ENCODE results near the gene CUL2.

Gene CUL2

DNA sequence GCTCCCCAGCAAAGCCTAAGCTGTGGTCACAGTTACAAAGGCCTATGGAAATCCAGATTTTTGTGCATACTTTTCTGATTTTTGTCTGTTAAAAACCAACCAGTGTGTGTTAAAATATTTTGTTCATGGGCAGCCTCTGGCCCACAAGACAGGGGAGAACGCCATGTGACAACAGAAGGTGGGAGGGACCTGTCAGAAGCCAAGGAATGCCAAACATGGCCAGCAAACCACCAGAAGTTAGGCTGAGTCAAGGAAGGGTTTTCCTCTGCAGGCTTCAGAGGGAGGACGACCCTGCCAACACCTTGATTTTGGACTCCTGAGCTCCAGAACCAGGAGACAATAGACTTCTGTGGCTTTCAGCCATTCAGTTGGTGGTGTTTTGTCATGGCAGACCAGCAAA, 127.3 kb downstream of the CUL2 start (continued):
- TF ChIP-seq, protein P1, sequence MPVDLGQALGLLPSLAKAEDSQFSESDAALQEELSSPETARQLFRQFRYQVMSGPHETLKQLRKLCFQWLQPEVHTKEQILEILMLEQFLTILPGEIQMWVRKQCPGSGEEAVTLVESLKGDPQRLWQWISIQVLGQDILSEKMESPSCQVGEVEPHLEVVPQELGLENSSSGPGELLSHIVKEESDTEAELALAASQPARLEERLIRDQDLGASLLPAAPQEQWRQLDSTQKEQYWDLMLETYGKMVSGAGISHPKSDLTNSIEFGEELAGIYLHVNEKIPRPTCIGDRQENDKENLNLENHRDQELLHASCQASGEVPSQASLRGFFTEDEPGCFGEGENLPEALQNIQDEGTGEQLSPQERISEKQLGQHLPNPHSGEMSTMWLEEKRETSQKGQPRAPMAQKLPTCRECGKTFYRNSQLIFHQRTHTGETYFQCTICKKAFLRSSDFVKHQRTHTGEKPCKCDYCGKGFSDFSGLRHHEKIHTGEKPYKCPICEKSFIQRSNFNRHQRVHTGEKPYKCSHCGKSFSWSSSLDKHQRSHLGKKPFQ (tag by site-specific recombination; IDR thresholded peaks at IDR 0.05) = no peak
- TF ChIP-seq, protein P2, sequence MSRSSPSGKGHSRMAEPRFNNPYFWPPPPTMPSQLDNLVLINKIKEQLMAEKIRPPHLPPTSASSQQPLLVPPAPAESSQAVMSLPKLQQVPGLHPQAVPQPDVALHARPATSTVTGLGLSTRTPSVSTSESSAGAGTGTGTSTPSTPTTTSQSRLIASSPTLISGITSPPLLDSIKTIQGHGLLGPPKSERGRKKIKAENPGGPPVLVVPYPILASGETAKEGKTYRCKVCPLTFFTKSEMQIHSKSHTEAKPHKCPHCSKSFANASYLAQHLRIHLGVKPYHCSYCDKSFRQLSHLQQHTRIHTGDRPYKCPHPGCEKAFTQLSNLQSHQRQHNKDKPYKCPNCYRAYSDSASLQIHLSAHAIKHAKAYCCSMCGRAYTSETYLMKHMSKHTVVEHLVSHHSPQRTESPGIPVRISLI (tag by site-specific recombination; IDR thresholded peaks at IDR 0.05) = no peak
- TF ChIP-seq, protein P3, sequence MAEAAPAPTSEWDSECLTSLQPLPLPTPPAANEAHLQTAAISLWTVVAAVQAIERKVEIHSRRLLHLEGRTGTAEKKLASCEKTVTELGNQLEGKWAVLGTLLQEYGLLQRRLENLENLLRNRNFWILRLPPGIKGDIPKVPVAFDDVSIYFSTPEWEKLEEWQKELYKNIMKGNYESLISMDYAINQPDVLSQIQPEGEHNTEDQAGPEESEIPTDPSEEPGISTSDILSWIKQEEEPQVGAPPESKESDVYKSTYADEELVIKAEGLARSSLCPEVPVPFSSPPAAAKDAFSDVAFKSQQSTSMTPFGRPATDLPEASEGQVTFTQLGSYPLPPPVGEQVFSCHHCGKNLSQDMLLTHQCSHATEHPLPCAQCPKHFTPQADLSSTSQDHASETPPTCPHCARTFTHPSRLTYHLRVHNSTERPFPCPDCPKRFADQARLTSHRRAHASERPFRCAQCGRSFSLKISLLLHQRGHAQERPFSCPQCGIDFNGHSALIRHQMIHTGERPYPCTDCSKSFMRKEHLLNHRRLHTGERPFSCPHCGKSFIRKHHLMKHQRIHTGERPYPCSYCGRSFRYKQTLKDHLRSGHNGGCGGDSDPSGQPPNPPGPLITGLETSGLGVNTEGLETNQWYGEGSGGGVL (tag by site-specific recombination; IDR thresholded peaks at IDR 0.05) = no peak
- TF ChIP-seq ZNF416 (tag by site-specific recombination; IDR thresholded peaks at IDR 0.05) (no peak), ZNF514 (tag by site-specific recombination; IDR thresholded peaks at IDR 0.05) (no peak), ZNF776 (tag by site-specific recombination; IDR thresholded peaks at IDR 0.05; ENCODE audit: borderline replicate concordance) (no peak), ZNF10 (tag by site-specific recombination; IDR thresholded peaks at IDR 0.05) (no peak), MEIS1 (CRISPR knock-in tag; IDR thresholded peaks at IDR 0.05; ENCODE audit: borderline replicate concordance) (no peak), ZSCAN23 (tag by site-specific recombination; IDR thresholded peaks at IDR 0.05) (no peak), ZNF544 (tag by site-specific recombination; IDR thresholded peaks at IDR 0.05) (no peak), ZNF558 (tag by site-specific recombination; IDR thresholded peaks at IDR 0.05) (no peak), ZNF423 (tag by site-specific recombination; IDR thresholded peaks at IDR 0.05) (no peak), KLF8 (tag by site-specific recombination; IDR thresholded peaks at IDR 0.05) (no peak), TRIM28 (IDR thresholded peaks at IDR 0.05; ENCODE audit: borderline replicate concordance, low read length) (no peak)
- TF ChIP-seq, protein P4, sequence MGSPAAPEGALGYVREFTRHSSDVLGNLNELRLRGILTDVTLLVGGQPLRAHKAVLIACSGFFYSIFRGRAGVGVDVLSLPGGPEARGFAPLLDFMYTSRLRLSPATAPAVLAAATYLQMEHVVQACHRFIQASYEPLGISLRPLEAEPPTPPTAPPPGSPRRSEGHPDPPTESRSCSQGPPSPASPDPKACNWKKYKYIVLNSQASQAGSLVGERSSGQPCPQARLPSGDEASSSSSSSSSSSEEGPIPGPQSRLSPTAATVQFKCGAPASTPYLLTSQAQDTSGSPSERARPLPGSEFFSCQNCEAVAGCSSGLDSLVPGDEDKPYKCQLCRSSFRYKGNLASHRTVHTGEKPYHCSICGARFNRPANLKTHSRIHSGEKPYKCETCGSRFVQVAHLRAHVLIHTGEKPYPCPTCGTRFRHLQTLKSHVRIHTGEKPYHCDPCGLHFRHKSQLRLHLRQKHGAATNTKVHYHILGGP (tag by site-specific recombination; IDR thresholded peaks at IDR 0.05) = no peak

DNA sequence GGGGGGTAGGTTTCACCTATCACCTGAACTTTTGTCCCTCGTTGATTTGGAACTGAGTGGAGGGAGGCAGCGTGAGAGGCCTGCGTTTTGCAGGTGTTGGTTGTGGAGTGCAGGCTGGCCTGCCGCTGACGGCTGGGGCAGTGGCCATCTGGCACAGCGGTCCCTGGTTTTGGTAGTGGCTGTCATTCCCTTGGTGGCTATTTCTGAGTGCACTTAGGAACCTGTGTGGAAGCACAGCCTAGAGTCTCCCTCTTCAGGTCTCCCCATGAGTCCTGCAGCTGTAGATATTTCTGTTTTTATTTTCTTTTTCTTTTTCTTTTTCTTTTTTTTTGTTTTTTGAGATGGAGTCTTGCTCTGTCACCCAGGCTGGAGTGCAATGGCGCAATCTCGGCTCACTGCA, 129.2 kb downstream of the CUL2 start:
- Histone ChIP-seq H3K9me3 (ENCODE audit: control insufficient read depth, insufficient read depth, low read depth, low read length) (no peaks in the 10 kb centered on the region), H3K4me1 (ENCODE audit: control insufficient read depth, insufficient read depth, low read length) (no peaks in the 10 kb centered on the region), H3K27ac (ENCODE audit: extremely low read depth, low read depth, low read length) (no peak overlapping the region), H3K36me3 (ENCODE audit: control insufficient read depth in 2 of 2, insufficient read depth in 1 of 2, low read length in 2 of 2) (no peaks in the 10 kb centered on the region), H3K4me3 (ENCODE audit: low read depth, low read length) (no peak overlapping the region)
- ChIA-PET CTCF (interaction anchor here (1.2 kb wide), 1 partner anchor 9 kb away, joined by 3 read pairs; no protein-coding TSS in a partner anchor), POLR2A (no interaction called here)
- TF ChIP-seq ZNF23 (tag by site-specific recombination; IDR thresholded peaks at IDR 0.05; ENCODE audit: borderline replicate concordance) (no peak), ZNF707 (tag by site-specific recombination; IDR thresholded peaks at IDR 0.05) (no peak), ZNF654 (tag by site-specific recombination; IDR thresholded peaks at IDR 0.05; ENCODE audit: low read depth) (peak; percentile 57)

DNA sequence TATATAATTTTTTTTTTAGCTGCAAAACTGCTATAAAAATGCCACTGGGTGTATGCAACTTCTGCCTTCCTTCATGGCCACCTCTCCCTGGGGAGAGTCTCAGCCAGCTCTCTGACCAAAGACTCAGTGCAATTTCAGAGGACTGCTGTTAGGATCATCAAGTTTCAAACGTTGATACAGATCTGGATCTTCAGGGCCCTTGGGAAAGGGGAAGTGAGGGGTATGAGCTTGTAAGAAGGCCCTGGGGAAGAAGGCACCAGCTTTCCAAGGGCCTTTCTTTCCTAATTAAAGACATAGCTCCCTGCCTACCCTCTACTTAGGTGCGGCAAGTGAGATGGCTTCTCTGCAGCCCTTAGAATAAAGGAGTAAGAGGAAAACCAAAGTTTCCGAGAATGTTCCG, 130.4 kb downstream of the CUL2 start:
- POLR2A ChIA-PET = interaction anchor here (0.7 kb wide), 2 partner anchors 269 to 766 kb away, joined by 3 to 5 read pairs; no protein-coding TSS in a partner anchor
- no peak overlapping the region for H3K27ac ChIP-seq (ENCODE audit: extremely low read depth, low read depth, low read length)
- H3K9me3 ChIP-seq (ENCODE audit: control insufficient read depth, insufficient read depth, low read depth, low read length) = no peaks in the 10 kb centered on the region
- H3K4me1 ChIP-seq (ENCODE audit: control insufficient read depth, insufficient read depth, low read length) = no peaks in the 10 kb centered on the region
- H3K4me3 ChIP-seq (ENCODE audit: low read depth, low read length) = no peak overlapping the region
- CTCF ChIA-PET = interaction anchor here (0.6 kb wide), 1 partner anchor 50 kb away, joined by 3 read pairs; no protein-coding TSS in a partner anchor
- H3K36me3 ChIP-seq (ENCODE audit: control insufficient read depth in 2 of 2, insufficient read depth in 1 of 2, low read length in 2 of 2) = no peaks in the 10 kb centered on the region
- TF ChIP-seq ZNF132 (tag by site-specific recombination; IDR thresholded peaks at IDR 0.05; ENCODE audit: borderline replicate concordance) (no peak), ZNF366 (tag by site-specific recombination; conservative IDR thresholded peaks at IDR 0.05) (no peak), GLIS2 (tag by site-specific recombination; IDR thresholded peaks at IDR 0.05) (no peak), ZNF837 (tag by site-specific recombination; IDR thresholded peaks at IDR 0.05) (no peak), ZNF555 (tag by site-specific recombination; conservative IDR thresholded peaks at IDR 0.05) (no peak), ZFP37 (tag by site-specific recombination; IDR thresholded peaks at IDR 0.05) (no peak), ZNF521 (tag by site-specific recombination; IDR thresholded peaks at IDR 0.05) (no peak), ZNF530 (tag by site-specific recombination; IDR thresholded peaks at IDR 0.05; ENCODE audit: low read depth) (no peak)
- TF ChIP-seq, protein P5, sequence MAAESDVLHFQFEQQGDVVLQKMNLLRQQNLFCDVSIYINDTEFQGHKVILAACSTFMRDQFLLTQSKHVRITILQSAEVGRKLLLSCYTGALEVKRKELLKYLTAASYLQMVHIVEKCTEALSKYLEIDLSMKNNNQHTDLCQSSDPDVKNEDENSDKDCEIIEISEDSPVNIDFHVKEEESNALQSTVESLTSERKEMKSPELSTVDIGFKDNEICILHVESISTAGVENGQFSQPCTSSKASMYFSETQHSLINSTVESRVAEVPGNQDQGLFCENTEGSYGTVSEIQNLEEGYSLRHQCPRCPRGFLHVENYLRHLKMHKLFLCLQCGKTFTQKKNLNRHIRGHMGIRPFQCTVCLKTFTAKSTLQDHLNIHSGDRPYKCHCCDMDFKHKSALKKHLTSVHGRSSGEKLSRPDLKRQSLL (tag by site-specific recombination; IDR thresholded peaks at IDR 0.05) = no peak
- TF ChIP-seq, protein P4 (tag by site-specific recombination; IDR thresholded peaks at IDR 0.05) = no peak

Data from HEK293 (cell line).